Ascending aorta (tissue), 2 donors: ENCODE data around the gene C2CD2L. TPM values are rescaled to one million over a fixed set of nuclear protein-coding genes. Genes with fewer than 3 reads are reported as not detected.

Experiments
- DNase-seq, 2 donors: peaks; one replicate each; pipeline ENCODE4 v3.0.0-alpha.2; 2019; ENCODE audit warnings: low spot score in 2 of 2
- H3K27ac ChIP-seq, 2 donors: fragments of 200-600 bp; sonication (generic); one replicate each; pipeline ENCODE4 v1.5.1; 2016 to 2017; ENCODE audit warnings: mild to moderate bottlenecking in 1 of 2
- H3K27me3 ChIP-seq: fragments of 200-600 bp; sonication (generic); one replicate; pipeline ENCODE4 v1.5.1; 2017
- H3K36me3 ChIP-seq, 2 donors: fragments of 200-600 bp; sonication (generic); one replicate each; pipeline ENCODE4 v1.5.1; 2016
- H3K4me1 ChIP-seq, 2 donors: fragments of 200-600 bp; sonication (generic); one replicate each; pipeline ENCODE4 v1.5.1; 2016 to 2017; ENCODE audit warnings: mild to moderate bottlenecking in 1 of 2
- H3K4me3 ChIP-seq, 2 donors: fragments of 200-600 bp; sonication (generic); one replicate each; pipeline ENCODE4 v1.5.1; 2016 to 2017; ENCODE audit warnings: mild to moderate bottlenecking in 1 of 2
- H3K9me3 ChIP-seq, 2 donors: fragments of 200-600 bp; sonication (generic); one replicate each; pipeline ENCODE4 v1.5.1; 2016
- intact Hi-C: fragments of 100-400 bp; cut with DNase I; formaldehyde crosslinking; loops from one replicate; pipeline ENCODE4 v1.15.1; 2023
- total RNA-seq: library from RNA; depleted of rRNA; stranded (reverse); fragments of >200 nt; gene quantifications from one replicate; pipeline ENCODE4 v1.1.0, GENCODE V29; 2016
- TF ChIP-seq, protein P1 (sequence below), 3 experiments: fragments of 200-600 bp in 2 of 3; fragments of 450-650 bp in 1 of 3; sonication (generic) in 2 of 3; IDR thresholded peaks; one replicate each; pipeline ENCODE4 v1.5.1; 2016 to 2019; ENCODE audit warnings: antibody characterized with exemption in 3 of 3, mild to moderate bottlenecking in 1 of 3, moderate library complexity in 1 of 3

C2CD2L gene
- total RNA-seq, 1 donor from 2014 or later, result 16.7 TPM

DNA sequence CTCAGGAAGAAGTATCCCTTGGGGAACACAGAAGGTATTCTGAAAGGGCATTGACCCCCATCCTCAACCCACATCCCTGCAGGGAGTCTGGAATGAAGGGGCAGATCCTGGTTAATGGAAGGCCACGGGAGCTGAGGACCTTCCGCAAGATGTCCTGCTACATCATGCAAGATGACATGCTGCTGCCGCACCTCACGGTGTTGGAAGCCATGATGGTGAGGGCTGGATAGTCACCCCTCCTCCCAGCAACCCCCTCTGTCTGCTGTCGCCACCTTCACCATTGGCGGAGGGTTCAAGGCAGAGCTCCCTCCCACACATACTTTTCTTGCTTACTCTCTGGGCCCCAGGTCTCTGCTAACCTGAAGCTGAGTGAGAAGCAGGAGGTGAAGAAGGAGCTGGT lies 47.0 kb downstream of the C2CD2L start:
- TF ChIP-seq, protein P1, sequence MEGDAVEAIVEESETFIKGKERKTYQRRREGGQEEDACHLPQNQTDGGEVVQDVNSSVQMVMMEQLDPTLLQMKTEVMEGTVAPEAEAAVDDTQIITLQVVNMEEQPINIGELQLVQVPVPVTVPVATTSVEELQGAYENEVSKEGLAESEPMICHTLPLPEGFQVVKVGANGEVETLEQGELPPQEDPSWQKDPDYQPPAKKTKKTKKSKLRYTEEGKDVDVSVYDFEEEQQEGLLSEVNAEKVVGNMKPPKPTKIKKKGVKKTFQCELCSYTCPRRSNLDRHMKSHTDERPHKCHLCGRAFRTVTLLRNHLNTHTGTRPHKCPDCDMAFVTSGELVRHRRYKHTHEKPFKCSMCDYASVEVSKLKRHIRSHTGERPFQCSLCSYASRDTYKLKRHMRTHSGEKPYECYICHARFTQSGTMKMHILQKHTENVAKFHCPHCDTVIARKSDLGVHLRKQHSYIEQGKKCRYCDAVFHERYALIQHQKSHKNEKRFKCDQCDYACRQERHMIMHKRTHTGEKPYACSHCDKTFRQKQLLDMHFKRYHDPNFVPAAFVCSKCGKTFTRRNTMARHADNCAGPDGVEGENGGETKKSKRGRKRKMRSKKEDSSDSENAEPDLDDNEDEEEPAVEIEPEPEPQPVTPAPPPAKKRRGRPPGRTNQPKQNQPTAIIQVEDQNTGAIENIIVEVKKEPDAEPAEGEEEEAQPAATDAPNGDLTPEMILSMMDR (IDR thresholded peaks at IDR 0.05), result no peak
- H3K27ac ChIP-seq, result no peak overlapping the region
- no peaks in the 10 kb centered on the region for H3K9me3 ChIP-seq
- H3K27me3 ChIP-seq, result no peaks in the 10 kb centered on the region
- peaks cover 0 to 7% of the 10 kb centered on the region in 2 donors for H3K4me1 ChIP-seq
- H3K36me3 ChIP-seq, result no peaks in the 10 kb centered on the region
- no peak for DNase-seq
- no peak overlapping the region for H3K4me3 ChIP-seq
- intact Hi-C loops, result no loop called here

DNA sequence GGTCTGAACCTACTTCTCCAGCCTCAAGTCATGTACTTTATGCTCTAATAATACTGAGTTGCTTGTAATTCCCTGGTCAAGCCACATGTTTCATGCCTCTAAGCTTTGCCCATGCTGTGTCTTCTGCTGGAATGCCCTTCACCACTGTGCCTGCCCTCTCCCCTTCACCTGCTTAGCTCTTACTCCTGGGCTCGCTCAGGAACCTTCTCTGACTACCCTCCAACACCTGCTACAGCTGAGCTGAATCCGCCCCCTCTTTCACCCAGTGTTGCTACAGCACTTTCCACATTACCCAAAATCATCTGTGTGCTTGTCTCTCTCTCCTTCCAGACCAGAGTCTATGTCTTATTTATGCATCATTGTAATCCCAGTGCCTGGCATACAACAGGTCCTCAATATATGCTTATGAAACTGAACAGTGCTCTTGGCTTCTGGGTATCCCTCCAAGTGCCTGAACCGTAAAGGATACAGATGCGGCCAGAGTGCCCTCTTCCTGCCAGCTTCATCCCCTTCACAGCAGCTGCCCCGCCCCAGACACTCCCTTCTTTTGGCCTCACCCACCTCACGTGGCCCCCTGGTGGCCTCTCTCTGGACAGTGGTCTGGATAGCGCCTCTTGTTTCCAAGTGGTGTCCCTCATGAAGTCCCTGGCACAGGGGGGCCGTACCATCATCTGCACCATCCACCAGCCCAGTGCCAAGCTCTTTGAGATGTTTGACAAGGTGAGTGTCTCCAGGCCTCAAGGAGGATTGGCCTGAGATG lies 48.8 kb downstream of the C2CD2L start:
- intact Hi-C loops, result no loop called here
- Histone ChIP-seq H3K36me3 (no peaks in the 10 kb centered on the region), H3K4me3 (no peak overlapping the region), H3K9me3 (no peaks in the 10 kb centered on the region), H3K4me1 (no peaks in the 10 kb centered on the region), H3K27ac (no peak overlapping the region), H3K27me3 (no peaks in the 10 kb centered on the region)
- DNase-seq, result no peak
- TF ChIP-seq, protein P1 (IDR thresholded peaks at IDR 0.05), result no peak

DNA sequence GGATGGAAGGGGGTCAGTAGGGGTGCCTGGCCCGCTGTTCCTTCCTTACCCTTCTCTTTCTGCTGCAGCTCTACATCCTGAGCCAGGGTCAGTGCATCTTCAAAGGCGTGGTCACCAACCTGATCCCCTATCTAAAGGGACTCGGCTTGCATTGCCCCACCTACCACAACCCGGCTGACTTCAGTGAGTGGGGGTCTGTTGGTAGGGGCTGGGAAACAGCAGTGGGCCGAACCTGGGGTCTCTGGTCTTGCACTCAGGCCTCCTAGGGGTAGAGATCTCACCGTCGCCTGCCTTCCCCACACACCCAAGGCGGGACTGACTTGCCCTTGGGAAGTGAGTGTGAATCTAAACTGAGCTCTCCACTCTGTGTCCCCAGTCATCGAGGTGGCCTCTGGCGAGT lies 49.4 kb downstream of the C2CD2L start:
- TF ChIP-seq, protein P1 (IDR thresholded peaks at IDR 0.05), result no peak
- Histone ChIP-seq H3K27me3 (no peaks in the 10 kb centered on the region), H3K36me3 (no peaks in the 10 kb centered on the region), H3K4me3 (no peak overlapping the region), H3K9me3 (no peaks in the 10 kb centered on the region), H3K27ac (no peak overlapping the region), H3K4me1 (no peaks in the 10 kb centered on the region)
- intact Hi-C loops, result no loop called here
- DNase-seq, result no peak

DNA sequence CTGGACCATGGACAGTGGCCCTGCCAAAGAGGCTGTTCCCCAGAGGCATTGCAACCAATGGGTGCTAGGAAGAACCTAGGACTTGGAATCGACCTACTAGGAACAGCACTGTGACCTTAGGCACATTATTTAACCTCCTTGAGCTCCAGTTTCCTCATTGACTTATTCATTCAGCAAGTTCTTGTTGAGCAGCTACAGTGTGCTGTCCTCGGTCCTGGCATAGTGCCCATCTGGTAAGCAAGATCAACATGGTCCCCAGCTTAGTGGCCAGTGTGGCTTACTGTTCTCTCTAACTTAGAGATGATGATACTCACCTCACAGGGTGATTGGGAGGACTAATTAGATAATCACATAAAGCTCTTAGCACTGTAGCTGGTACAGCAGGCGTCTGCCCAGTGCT lies 49.9 kb downstream of the C2CD2L start:
- Histone ChIP-seq H3K27ac (no peak overlapping the region), H3K9me3 (no peaks in the 10 kb centered on the region)

DNA sequence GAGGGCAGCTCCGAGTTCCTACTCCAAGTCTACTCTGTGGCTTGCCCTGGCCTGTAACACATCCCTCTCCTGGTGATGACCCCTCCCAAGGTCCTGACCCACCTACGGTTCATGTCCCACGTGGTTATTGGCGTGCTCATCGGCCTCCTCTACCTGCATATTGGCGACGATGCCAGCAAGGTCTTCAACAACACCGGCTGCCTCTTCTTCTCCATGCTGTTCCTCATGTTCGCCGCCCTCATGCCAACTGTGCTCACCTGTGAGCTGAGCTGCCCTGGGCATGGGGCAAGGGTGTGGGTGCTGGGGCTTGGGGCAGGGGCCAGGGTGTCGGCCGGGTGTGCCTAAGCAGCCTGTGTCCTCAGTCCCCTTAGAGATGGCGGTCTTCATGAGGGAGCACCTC lies 51.3 kb downstream of the C2CD2L start:
- no peaks in the 10 kb centered on the region for H3K9me3 ChIP-seq
- intact Hi-C loops, result no loop called here
- H3K27ac ChIP-seq, result no peak overlapping the region
- TF ChIP-seq, protein P1 (IDR thresholded peaks at IDR 0.05), result no peak
- no peaks in the 10 kb centered on the region for H3K4me1 ChIP-seq
- no peak for DNase-seq
- no peaks in the 10 kb centered on the region for H3K36me3 ChIP-seq
- H3K27me3 ChIP-seq, result no peaks in the 10 kb centered on the region
- H3K4me3 ChIP-seq, result no peak overlapping the region

More for the DNA sequence above, 49.9 kb downstream of the C2CD2L start:
- H3K36me3 ChIP-seq, result no peaks in the 10 kb centered on the region
- DNase-seq, result no peak
- H3K4me1 ChIP-seq, result no peaks in the 10 kb centered on the region
- H3K27me3 ChIP-seq, result no peaks in the 10 kb centered on the region
- intact Hi-C loops, result no loop called here
- H3K4me3 ChIP-seq, result no peak overlapping the region
- TF ChIP-seq, protein P1 (IDR thresholded peaks at IDR 0.05), result no peak
